Coronary artery (tissue), 2 donors: ENCODE results near the gene ZDHHC12.

ENCODE experiments used
- DNase-seq: peaks from one replicate; pipeline ENCODE4 v3.0.0-alpha.2; 2017; ENCODE audit warnings: low spot score
- H3K27ac ChIP-seq, 2 donors: fragments of 200-600 bp; sonication (generic); one replicate each; pipeline ENCODE4 v1.5.1; 2016 to 2019
- H3K4me3 ChIP-seq: fragments of 200-600 bp; sonication (generic); 2 replicates; pipeline ENCODE4 v1.5.1; 2016; ENCODE audit warnings: mild to moderate bottlenecking, moderate library complexity
- CTCF ChIP-seq: fragments of 200-600 bp; sonication (generic); IDR thresholded peaks from one replicate; pipeline ENCODE4 v1.5.1; 2019; ENCODE audit warnings: antibody characterized with exemption

ZDHHC12 gene

GRCh38 chr9:128722380-128723351 is 1.3 kb downstream of the ZDHHC12 start:
- Histone ChIP-seq H3K4me3 (peak overlapping the region; percentile 79), H3K27ac (peak overlapping the region; percentile 32 to 89)
- no peak for TF ChIP-seq CTCF
- no peak for DNase-seq

GRCh38 chr9:128721487-128722010 is 2.4 kb downstream of the ZDHHC12 start:
- no peak overlapping the region for H3K4me3 ChIP-seq
- no peak overlapping the region for H3K27ac ChIP-seq
- DNase-seq: no peak
- TF ChIP-seq CTCF: no peak

- DNase-seq: no peak
- no peak for TF ChIP-seq CTCF
- H3K27ac ChIP-seq: no peak overlapping the region
- no peak overlapping the region for H3K4me3 ChIP-seq
Measured at GRCh38 chr9:128720841-128721486, 3.0 kb downstream of the ZDHHC12 start.

- TF ChIP-seq CTCF: no peak
- Histone ChIP-seq H3K27ac (peak overlapping the region in 1 of 2 donors; percentile 28), H3K4me3 (no peak overlapping the region)
- no peak for DNase-seq
Measured at GRCh38 chr9:128719919-128720605, 3.9 kb downstream of the ZDHHC12 start.

- no peak for TF ChIP-seq CTCF
Measured at GRCh38 chr9:128718475-128718874, 5.5 kb downstream of the ZDHHC12 start.

GRCh38 chr9:128718047-128718446 is 5.9 kb downstream of the ZDHHC12 start:
- no peak overlapping the region for H3K27ac ChIP-seq
- no peak overlapping the region for H3K4me3 ChIP-seq
- no peak for TF ChIP-seq CTCF
- no peak for DNase-seq

More at GRCh38 chr9:128718475-128718874, 5.5 kb downstream of the ZDHHC12 start:
- no peak overlapping the region for H3K27ac ChIP-seq
- H3K4me3 ChIP-seq: no peak overlapping the region
- no peak for DNase-seq
